ENCODE results near the gene ECEL1.

Gene ECEL1

GRCh38 chr2:232438951-232439757 is 48.5 kb downstream of the ECEL1 start:
- TF ChIP-seq CTCF (IDR thresholded peaks at IDR 0.05; ENCODE audit: low read depth, low read length), result peak; percentile 44
- H3K4me3 ChIP-seq (replicated peaks in 1 of 2; ENCODE audit: low read depth in 2 of 2, low read length in 2 of 2), result no peak overlapping the region
- DNase-seq (ENCODE audit: low read depth in 2 of 2), result peak in 1 of 2 donors; percentile 27

GRCh38 chr2:232438091-232438490 is 49.5 kb downstream of the ECEL1 start:
- no peak for DNase-seq (ENCODE audit: low read depth in 2 of 2)
- TF ChIP-seq CTCF (IDR thresholded peaks at IDR 0.05; ENCODE audit: low read depth, low read length), result no peak
- H3K4me3 ChIP-seq (replicated peaks in 1 of 2; ENCODE audit: low read depth in 2 of 2, low read length in 2 of 2), result no peak overlapping the region

- no peak for TF ChIP-seq CTCF (IDR thresholded peaks at IDR 0.05; ENCODE audit: low read depth, low read length)
- DNase-seq (ENCODE audit: low read depth in 2 of 2), result no peak
- H3K4me3 ChIP-seq (replicated peaks in 1 of 2; ENCODE audit: low read depth in 2 of 2, low read length in 2 of 2), result no peak overlapping the region
Observed at GRCh38 chr2:232437195-232437571, 50.5 kb downstream of the ECEL1 start.

- DNase-seq (ENCODE audit: low read depth in 2 of 2), result no peak
- H3K4me3 ChIP-seq (replicated peaks in 1 of 2; ENCODE audit: low read depth in 2 of 2, low read length in 2 of 2), result no peak overlapping the region
- TF ChIP-seq CTCF (IDR thresholded peaks at IDR 0.05; ENCODE audit: low read depth, low read length), result no peak
Observed at GRCh38 chr2:232436381-232437194, 51.0 kb downstream of the ECEL1 start.

- H3K4me3 ChIP-seq (replicated peaks in 1 of 2; ENCODE audit: low read depth in 2 of 2, low read length in 2 of 2), result no peak overlapping the region
- no peak for TF ChIP-seq CTCF (IDR thresholded peaks at IDR 0.05; ENCODE audit: low read depth, low read length)
Observed at GRCh38 chr2:232435805-232436204, 51.8 kb downstream of the ECEL1 start.

GRCh38 chr2:232435375-232435648 is 52.3 kb downstream of the ECEL1 start:
- TF ChIP-seq CTCF (IDR thresholded peaks at IDR 0.05; ENCODE audit: low read depth, low read length), result no peak
- no peak overlapping the region for H3K4me3 ChIP-seq (replicated peaks in 1 of 2; ENCODE audit: low read depth in 2 of 2, low read length in 2 of 2)
- no peak for DNase-seq (ENCODE audit: low read depth in 2 of 2)

More at GRCh38 chr2:232435805-232436204, 51.8 kb downstream of the ECEL1 start:
- DNase-seq (ENCODE audit: low read depth in 2 of 2), result no peak

Measured in cardiac fibroblast (primary cell).